IMR-90 (cell line): ENCODE measurements around the gene KCNQ1. TPM values are rescaled to one million over a fixed set of nuclear protein-coding genes. Genes with fewer than 3 reads are reported as not detected.

Experiments
- ATAC-seq: fragments of 200-7000 bp; cut with Tn5 transposase; 2 replicates; pipeline ENCODE4 v1.9.1; 2020; ENCODE audit warnings: low read depth, mild to moderate bottlenecking, moderate library complexity
- BruUV-seq: library from RNA; stranded (reverse); fragments of 400-500 nt; replicated peaks from 2 replicates; lab custom pipeline; 2021; lab: Mats Ljungman, UMichigan
- CTCF ChIA-PET: fragments of 300-600 bp; formaldehyde crosslinking; extraction: SDS; loops from one replicate; lab custom pipeline; 2021; ENCODE audit warnings: antibody characterized with exemption; lab: Yijun Ruan, JAX
- POLR2A ChIA-PET: fragments of 300-600 bp; sonication (Branson Sonifier 250); formaldehyde crosslinking; loops from one replicate; lab custom pipeline; 2022; ENCODE audit warnings: antibody characterized with exemption; ENCODE audit not compliant: unreplicated experiment; lab: Charles Lee
- DNase-seq: peaks from one replicate; pipeline ENCODE4 v3.0.0; 2013
- H2AFZ ChIP-seq: replicated peaks from 2 replicates; pipeline ENCODE3; 2013; ENCODE audit warnings: low read length, mild to moderate bottlenecking; ENCODE audit not compliant: poor library complexity
- H2AK5ac ChIP-seq: 2 replicates; pipeline ENCODE4 v1.6.1; 2013; ENCODE audit warnings: low read depth, low read length, inconsistent platforms
- H2AK9ac ChIP-seq: replicated peaks from 2 replicates; pipeline ENCODE3; 2013; ENCODE audit warnings: mild to moderate bottlenecking, low read depth, low read length, moderate library complexity; ENCODE audit not compliant: poor library complexity
- H2BK120ac ChIP-seq: 2 replicates; pipeline ENCODE4 v1.6.1; 2013; ENCODE audit warnings: low read depth, low read length, inconsistent platforms
- H2BK15ac ChIP-seq: 3 replicates; pipeline ENCODE4 v1.6.1; 2013; ENCODE audit warnings: low read depth, low read length, inconsistent platforms
- H2BK20ac ChIP-seq: 2 replicates; pipeline ENCODE4 v1.6.1; 2013; ENCODE audit warnings: low read depth, mild to moderate bottlenecking, inconsistent platforms, low read length, moderate library complexity
- H2BK5ac ChIP-seq: 2 replicates; pipeline ENCODE4 v1.6.1; 2013; ENCODE audit warnings: mild to moderate bottlenecking, low read depth, low read length, inconsistent platforms; ENCODE audit not compliant: poor library complexity, severe bottlenecking
- H3K14ac ChIP-seq: replicated peaks from 2 replicates; pipeline ENCODE4 v1.6.1; 2013; ENCODE audit warnings: low read depth, low read length, inconsistent platforms
- H3K18ac ChIP-seq: 2 replicates; pipeline ENCODE4 v1.6.1; 2013; ENCODE audit warnings: low read depth, low read length, control low read depth
- H3K23ac ChIP-seq: 2 replicates; pipeline ENCODE4 v1.6.1; 2013; ENCODE audit warnings: low read depth, low read length, inconsistent platforms
- H3K27ac ChIP-seq: 2 replicates; pipeline ENCODE4 v1.5.1; 2013; ENCODE audit warnings: mild to moderate bottlenecking, control low read depth, low read length; ENCODE audit not compliant: insufficient read depth
- H3K27me3 ChIP-seq: 2 replicates; pipeline ENCODE4 v1.6.1; 2013; ENCODE audit warnings: low read length; ENCODE audit not compliant: control insufficient read depth, insufficient read depth
- H3K36me3 ChIP-seq: 2 replicates; pipeline ENCODE4 v1.6.1; 2013; ENCODE audit warnings: low read length, mixed read lengths; ENCODE audit not compliant: control insufficient read depth, insufficient read depth
- H3K4ac ChIP-seq: 2 replicates; pipeline ENCODE4 v1.6.1; 2013; ENCODE audit warnings: low read depth, low read length, inconsistent platforms
- H3K4me1 ChIP-seq: 2 replicates; pipeline ENCODE4 v1.6.1; 2013; ENCODE audit warnings: low read length, mixed read lengths; ENCODE audit not compliant: control insufficient read depth, insufficient read depth
- H3K4me2 ChIP-seq: 2 replicates; pipeline ENCODE4 v1.6.1; 2013; ENCODE audit warnings: low read depth, mild to moderate bottlenecking, control low read depth, low read length, moderate library complexity
- H3K4me3 ChIP-seq: 2 replicates; pipeline ENCODE4 v1.5.1; 2013; ENCODE audit warnings: low read depth, mild to moderate bottlenecking, control low read depth, low read length, moderate library complexity; ENCODE audit not compliant: insufficient read depth
- H3K56ac ChIP-seq: 2 replicates; pipeline ENCODE4 v1.6.1; 2013; ENCODE audit warnings: low read length, inconsistent platforms; ENCODE audit not compliant: insufficient read depth; ENCODE audit errors: extremely low read depth
- H3K79me1 ChIP-seq, 2 experiments: 2 replicates each; pipeline ENCODE4 v1.6.1; 2013; ENCODE audit warnings: low read length in 2 of 2, inconsistent platforms in 1 of 2, low read depth in 1 of 2
- H3K9ac ChIP-seq: 2 replicates; pipeline ENCODE4 v1.6.1; 2013; ENCODE audit warnings: low read depth, low read length, control low read depth
- H3K9me1 ChIP-seq: 2 replicates; pipeline ENCODE4 v1.6.1; 2013; ENCODE audit warnings: low read length, inconsistent platforms; ENCODE audit not compliant: insufficient read depth
- H3K9me3 ChIP-seq: 2 replicates; pipeline ENCODE4 v1.6.1; 2013; ENCODE audit warnings: low read length; ENCODE audit not compliant: control insufficient read depth, insufficient read depth
- H4K20me1 ChIP-seq: 2 replicates; pipeline ENCODE4 v1.6.1; 2013; ENCODE audit warnings: low read length, inconsistent platforms; ENCODE audit not compliant: insufficient read depth
- H4K5ac ChIP-seq: 2 replicates; pipeline ENCODE4 v1.6.1; 2013; ENCODE audit warnings: mild to moderate bottlenecking, low read depth, low read length, control low read depth
- H4K8ac ChIP-seq, 2 experiments: 2 replicates each; pipeline ENCODE4 v1.6.1; 2013; ENCODE audit warnings: low read depth in 2 of 2, low read length in 2 of 2, control low read depth in 1 of 2, inconsistent platforms in 1 of 2
- H4K91ac ChIP-seq: 2 replicates; pipeline ENCODE4 v1.6.1; 2013; ENCODE audit warnings: low read depth, low read length, inconsistent platforms; ENCODE audit not compliant: insufficient read depth
- BHLHE40 ChIP-seq: fragments of 150-350 bp; IDR thresholded peaks from 2 replicates; pipeline ENCODE4 v1.6.1; 2016; ENCODE audit warnings: mild to moderate bottlenecking, low read depth, low read length
- CEBPB ChIP-seq: IDR thresholded peaks from 2 replicates; pipeline ENCODE4 v1.6.1; 2012; ENCODE audit warnings: low read depth, low read length, improper control_type of control experiment
- CHD1 ChIP-seq: IDR thresholded peaks from 2 replicates; pipeline ENCODE4 v1.6.1; 2012; ENCODE audit warnings: low read depth, low read length, improper control_type of control experiment
- FOS ChIP-seq: fragments of 150-350 bp; IDR thresholded peaks from 2 replicates; pipeline ENCODE4 v1.6.1; 2016; ENCODE audit warnings: low read depth, low read length
- MAFK ChIP-seq: IDR thresholded peaks from 2 replicates; pipeline ENCODE4 v1.6.1; 2012; ENCODE audit warnings: low read depth, low read length, improper control_type of control experiment
- MAZ ChIP-seq: IDR thresholded peaks from 2 replicates; pipeline ENCODE4 v1.6.1; 2012; ENCODE audit warnings: low read depth, mild to moderate bottlenecking, low read length, improper control_type of control experiment, moderate library complexity, borderline replicate concordance
- MXI1 ChIP-seq: IDR thresholded peaks from 2 replicates; pipeline ENCODE4 v1.6.1; 2012; ENCODE audit warnings: low read depth, mild to moderate bottlenecking, low read length, moderate library complexity, borderline replicate concordance
- NFE2L2 ChIP-seq: fragments of 150-350 bp; IDR thresholded peaks from 2 replicates; pipeline ENCODE4 v1.6.1; 2016; ENCODE audit warnings: low read depth, mild to moderate bottlenecking, low read length
- POLR2A ChIP-seq: IDR thresholded peaks from 2 replicates; pipeline ENCODE4 v1.6.1; 2012; ENCODE audit warnings: mild to moderate bottlenecking, low read depth, low read length
- RAD21 ChIP-seq: IDR thresholded peaks from 2 replicates; pipeline ENCODE4 v1.6.1; 2012; ENCODE audit warnings: low read length, improper control_type of control experiment
- RCOR1 ChIP-seq: IDR thresholded peaks from 2 replicates; pipeline ENCODE4 v1.6.1; 2012; ENCODE audit warnings: mild to moderate bottlenecking, low read length, improper control_type of control experiment; ENCODE audit not compliant: insufficient replicate concordance
- RFX5 ChIP-seq: IDR thresholded peaks from 2 replicates; pipeline ENCODE4 v1.8.0; 2012; ENCODE audit warnings: low read depth, mild to moderate bottlenecking, low read length, moderate library complexity
- SMC3 ChIP-seq: fragments of 150-350 bp; IDR thresholded peaks from 2 replicates; pipeline ENCODE4 v1.6.1; 2016; ENCODE audit warnings: low read depth, mild to moderate bottlenecking, antibody characterized with exemption, low read length, moderate library complexity
- USF2 ChIP-seq: fragments of 150-350 bp; IDR thresholded peaks from 2 replicates; pipeline ENCODE4 v1.6.1; 2017; ENCODE audit warnings: mild to moderate bottlenecking, antibody characterized with exemption, low read length, low read depth
- WGBS, 2 experiments: methylation state at CpG; one replicate each; pipeline versions ENCODE4 v1.1.5 to v1.1.7; 2013; ENCODE audit warnings: missing lambda C conversion rate in 2 of 2; ENCODE audit not compliant: insufficient read length in 1 of 2; ENCODE audit errors: extremely low coverage in 2 of 2; 5-methylcytosine and 5-hydroxymethylcytosine counted together
- dilution Hi-C: fragments of 300-500 bp; cut with HindIII; formaldehyde crosslinking; loops from one replicate; pipeline ENCODE4 v1.14.3; 2018; ENCODE audit warnings: low sequenced_read_pairs; ENCODE audit not compliant: unreplicated experiment
- in situ Hi-C: fragments of 300-500 bp; cut with MboI; formaldehyde crosslinking; loops from 3 replicates; pipeline ENCODE4 v1.14.3; 2019; ENCODE audit warnings: low sequenced_read_pairs, inconsistent platforms, mixed read lengths
- intact Hi-C: fragments of 100-400 bp; cut with micrococcal nuclease; formaldehyde crosslinking; loops from 2 replicates; pipeline ENCODE4 v1.10.0; 2022
- polyA plus RNA-seq, 3 experiments: library from polyadenylated mRNA; depleted of rRNA; stranded (reverse); fragments of >200 nt; gene quantifications; 2 replicates each; pipeline ENCODE4 v1.2.3, GENCODE V29; 2012; ENCODE audit warnings: low replicate concordance in 1 of 3
- total RNA-seq: library from RNA; depleted of rRNA; stranded (reverse); fragments of >200 nt; gene quantifications from 2 replicates; pipeline ENCODE4 v1.2.3, GENCODE V29; 2012
- TF ChIP-seq, protein P1 (sequence below): fragments of 150-350 bp; IDR thresholded peaks from 2 replicates; pipeline ENCODE4 v1.6.1; 2016; ENCODE audit warnings: low read depth, mild to moderate bottlenecking, low read length, moderate library complexity, borderline replicate concordance
- TF ChIP-seq, protein P2 (sequence below): conservative IDR thresholded peaks from 2 replicates; pipeline ENCODE4 v1.5.1; 2012; ENCODE audit warnings: mild to moderate bottlenecking, low read depth, low read length, improper control_type of control experiment

The KCNQ1 gene
- total and polyA plus RNA-seq, 2 of the 4 experiments (the other 2 are of a cell fraction), result 0.07 TPM; not detected in 1

DNA sequence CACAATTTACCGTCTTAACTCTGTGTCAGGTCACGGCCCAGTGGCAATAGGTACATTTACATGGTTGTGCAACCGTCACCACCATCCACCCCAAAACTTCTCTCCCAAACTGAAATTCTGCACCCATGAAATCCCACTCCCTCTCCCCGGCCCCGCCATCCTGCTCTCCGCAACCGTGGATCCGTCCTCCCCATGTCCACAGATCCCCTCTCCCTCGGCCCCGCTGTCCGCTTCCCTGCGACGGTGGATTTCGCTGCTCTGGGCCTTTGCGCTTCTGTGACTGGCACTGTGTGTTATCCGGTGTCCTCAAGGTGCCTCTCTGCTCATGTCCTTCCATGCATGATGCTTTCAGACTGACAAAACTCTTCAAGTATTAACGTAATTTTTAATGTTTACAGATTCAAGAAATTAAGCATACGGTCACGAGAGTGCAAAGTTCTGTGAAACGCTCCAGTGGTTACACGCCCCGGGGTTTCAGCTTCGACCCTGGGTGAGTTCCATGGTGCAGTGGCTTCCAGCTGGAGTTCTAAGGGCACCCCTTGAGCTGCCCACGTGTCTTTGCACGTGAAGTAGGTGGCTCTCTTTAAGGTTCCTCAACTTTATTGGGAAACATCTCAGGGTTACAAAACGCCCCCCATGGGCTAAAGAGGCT, 76.4 kb downstream of the KCNQ1 start:
- Histone ChIP-seq H3K79me1 (no peaks in the 10 kb centered on the region), H3K4me3 (no peak overlapping the region), H4K5ac (no peak overlapping the region), H3K27ac (no peak overlapping the region), H2BK120ac (no peak overlapping the region), H3K27me3 (peaks cover 40% of the 10 kb centered on the region), H3K4me2 (no peak overlapping the region), H2BK20ac (no peak overlapping the region), H3K9me3 (no peaks in the 10 kb centered on the region), H2BK15ac (no peak overlapping the region), H2AK9ac (no peak overlapping the region), H3K23ac (no peak overlapping the region), H3K9me1 (no peaks in the 10 kb centered on the region), H3K4ac (no peak overlapping the region), H4K8ac (no peak overlapping the region), H3K4me1 (no peaks in the 10 kb centered on the region), H3K14ac (no peak overlapping the region), H4K20me1 (no peaks in the 10 kb centered on the region), H2AK5ac (no peak overlapping the region), H4K91ac (no peak overlapping the region), H3K18ac (no peak overlapping the region), H3K36me3 (no peaks in the 10 kb centered on the region), H3K56ac (no peak overlapping the region), H2AFZ (no peak overlapping the region), H2BK5ac (no peak overlapping the region), H3K9ac (no peak overlapping the region)
- no peak for TF ChIP-seq FOS
- TF ChIP-seq MAFK, result no peak
- TF ChIP-seq RCOR1, result no peak
- TF ChIP-seq RAD21, result no peak
- no peak for TF ChIP-seq MXI1
- TF ChIP-seq CHD1, result no peak
- no peak for TF ChIP-seq POLR2A
- no peak for TF ChIP-seq SMC3
- TF ChIP-seq CEBPB, result no peak
- TF ChIP-seq, protein P1, sequence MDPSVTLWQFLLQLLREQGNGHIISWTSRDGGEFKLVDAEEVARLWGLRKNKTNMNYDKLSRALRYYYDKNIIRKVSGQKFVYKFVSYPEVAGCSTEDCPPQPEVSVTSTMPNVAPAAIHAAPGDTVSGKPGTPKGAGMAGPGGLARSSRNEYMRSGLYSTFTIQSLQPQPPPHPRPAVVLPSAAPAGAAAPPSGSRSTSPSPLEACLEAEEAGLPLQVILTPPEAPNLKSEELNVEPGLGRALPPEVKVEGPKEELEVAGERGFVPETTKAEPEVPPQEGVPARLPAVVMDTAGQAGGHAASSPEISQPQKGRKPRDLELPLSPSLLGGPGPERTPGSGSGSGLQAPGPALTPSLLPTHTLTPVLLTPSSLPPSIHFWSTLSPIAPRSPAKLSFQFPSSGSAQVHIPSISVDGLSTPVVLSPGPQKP, result no peak
- TF ChIP-seq BHLHE40, result no peak
- TF ChIP-seq, protein P2, sequence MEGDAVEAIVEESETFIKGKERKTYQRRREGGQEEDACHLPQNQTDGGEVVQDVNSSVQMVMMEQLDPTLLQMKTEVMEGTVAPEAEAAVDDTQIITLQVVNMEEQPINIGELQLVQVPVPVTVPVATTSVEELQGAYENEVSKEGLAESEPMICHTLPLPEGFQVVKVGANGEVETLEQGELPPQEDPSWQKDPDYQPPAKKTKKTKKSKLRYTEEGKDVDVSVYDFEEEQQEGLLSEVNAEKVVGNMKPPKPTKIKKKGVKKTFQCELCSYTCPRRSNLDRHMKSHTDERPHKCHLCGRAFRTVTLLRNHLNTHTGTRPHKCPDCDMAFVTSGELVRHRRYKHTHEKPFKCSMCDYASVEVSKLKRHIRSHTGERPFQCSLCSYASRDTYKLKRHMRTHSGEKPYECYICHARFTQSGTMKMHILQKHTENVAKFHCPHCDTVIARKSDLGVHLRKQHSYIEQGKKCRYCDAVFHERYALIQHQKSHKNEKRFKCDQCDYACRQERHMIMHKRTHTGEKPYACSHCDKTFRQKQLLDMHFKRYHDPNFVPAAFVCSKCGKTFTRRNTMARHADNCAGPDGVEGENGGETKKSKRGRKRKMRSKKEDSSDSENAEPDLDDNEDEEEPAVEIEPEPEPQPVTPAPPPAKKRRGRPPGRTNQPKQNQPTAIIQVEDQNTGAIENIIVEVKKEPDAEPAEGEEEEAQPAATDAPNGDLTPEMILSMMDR, result no peak
- TF ChIP-seq USF2, result no peak
- TF ChIP-seq MAZ, result no peak
- TF ChIP-seq NFE2L2, result no peak
- TF ChIP-seq RFX5, result no peak
- ATAC-seq (no peak), DNase-seq (no peak)
- BruUV-seq, result no TSS peak
- intact Hi-C loops, result no loop called here
- dilution Hi-C loops, result no loop called here
- 61% methylated on average over 7 of the region's 26 CpGs; no CpG with 5 or more reads in 1 of the 2 experiments for WGBS, 2 experiments
- in situ Hi-C loops, result no loop called here
- ChIA-PET POLR2A (no interaction called here), CTCF (no interaction called here)
